ENCODE results near the gene CPSF4. TPM values are rescaled to one million over a fixed set of nuclear protein-coding genes. Genes with fewer than 3 reads are reported as not detected.

The CPSF4 gene
- total RNA-seq, 1 donor from 2014 or later, result 60.9 TPM

DNA sequence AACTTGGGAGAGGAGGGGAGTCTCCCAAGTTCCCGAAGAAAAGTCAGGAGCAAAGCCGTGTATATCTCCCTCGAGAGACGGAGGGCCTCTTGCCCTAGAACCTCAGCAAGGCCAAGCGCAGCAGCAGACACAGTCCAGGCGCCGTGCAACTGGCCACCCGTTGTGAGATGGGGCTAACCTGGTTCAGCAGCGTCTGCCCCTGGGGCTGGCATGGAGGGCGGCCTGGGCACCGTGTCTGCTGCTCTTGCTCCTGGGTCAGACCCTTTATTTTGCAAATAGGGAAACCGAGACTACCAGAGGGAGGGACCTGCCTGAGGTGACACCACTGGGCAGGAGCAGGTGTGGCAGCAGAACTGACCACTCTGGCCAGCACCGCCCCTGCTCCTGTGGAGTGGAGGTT lies 13.8 kb downstream of the CPSF4 start:
- no peaks in the 10 kb centered on the region for H3K4me1 Mint-ChIP-seq
- H3K9me3 Mint-ChIP-seq, result no peaks in the 10 kb centered on the region
- no peak for DNase-seq
- no peak for ATAC-seq (ENCODE audit: low read depth)
- TF ChIP-seq, protein P1, sequence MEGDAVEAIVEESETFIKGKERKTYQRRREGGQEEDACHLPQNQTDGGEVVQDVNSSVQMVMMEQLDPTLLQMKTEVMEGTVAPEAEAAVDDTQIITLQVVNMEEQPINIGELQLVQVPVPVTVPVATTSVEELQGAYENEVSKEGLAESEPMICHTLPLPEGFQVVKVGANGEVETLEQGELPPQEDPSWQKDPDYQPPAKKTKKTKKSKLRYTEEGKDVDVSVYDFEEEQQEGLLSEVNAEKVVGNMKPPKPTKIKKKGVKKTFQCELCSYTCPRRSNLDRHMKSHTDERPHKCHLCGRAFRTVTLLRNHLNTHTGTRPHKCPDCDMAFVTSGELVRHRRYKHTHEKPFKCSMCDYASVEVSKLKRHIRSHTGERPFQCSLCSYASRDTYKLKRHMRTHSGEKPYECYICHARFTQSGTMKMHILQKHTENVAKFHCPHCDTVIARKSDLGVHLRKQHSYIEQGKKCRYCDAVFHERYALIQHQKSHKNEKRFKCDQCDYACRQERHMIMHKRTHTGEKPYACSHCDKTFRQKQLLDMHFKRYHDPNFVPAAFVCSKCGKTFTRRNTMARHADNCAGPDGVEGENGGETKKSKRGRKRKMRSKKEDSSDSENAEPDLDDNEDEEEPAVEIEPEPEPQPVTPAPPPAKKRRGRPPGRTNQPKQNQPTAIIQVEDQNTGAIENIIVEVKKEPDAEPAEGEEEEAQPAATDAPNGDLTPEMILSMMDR (IDR thresholded peaks at IDR 0.05), result no peak
- no peak overlapping the region for H3K4me3 Mint-ChIP-seq
- POLR2A ChIA-PET, result no interaction called here
- no peak overlapping the region for H3K27ac Mint-ChIP-seq
- CTCF ChIA-PET, result no interaction called here
- no peaks in the 10 kb centered on the region for H3K27me3 Mint-ChIP-seq
- H3K36me3 Mint-ChIP-seq (ENCODE audit: low read depth), result peaks cover 90% of the 10 kb centered on the region
- intact Hi-C loops (cut with micrococcal nuclease), result no loop called here

DNA sequence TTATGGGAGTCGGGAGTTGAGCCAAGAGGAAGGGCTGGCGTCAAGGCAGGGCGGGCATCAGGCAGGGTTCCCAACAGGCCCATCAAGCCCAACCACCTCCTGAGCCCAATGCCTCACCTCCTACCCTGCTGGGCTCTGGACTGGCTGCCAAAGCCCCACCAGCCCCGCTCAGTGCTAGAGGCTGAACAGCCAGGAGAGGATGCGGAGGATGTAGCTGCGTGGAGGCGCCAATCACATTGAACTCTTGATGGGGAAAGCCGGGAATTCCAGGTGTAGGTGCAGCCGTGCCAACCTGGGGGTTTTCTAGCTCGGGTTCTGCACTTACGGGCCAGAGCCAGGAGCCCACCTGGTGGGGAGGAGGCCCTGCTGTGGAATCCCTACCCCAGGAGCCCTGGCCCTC lies 14.4 kb downstream of the CPSF4 start:
- Mint-ChIP-seq H3K27ac (no peak overlapping the region), H3K36me3 (ENCODE audit: low read depth) (peaks cover 90% of the 10 kb centered on the region), H3K9me3 (no peaks in the 10 kb centered on the region), H3K27me3 (no peaks in the 10 kb centered on the region), H3K4me1 (no peaks in the 10 kb centered on the region), H3K4me3 (no peak overlapping the region)
- TF ChIP-seq, protein P1 (IDR thresholded peaks at IDR 0.05), result no peak
- DNase-seq (no peak), ATAC-seq (ENCODE audit: low read depth) (no peak)
- CTCF ChIA-PET, result no interaction called here
- POLR2A ChIA-PET, result interaction anchor here (0.6 kb wide), 1 partner anchor 1927 kb away, joined by 6 read pairs; no protein-coding TSS in a partner anchor
- intact Hi-C loops (cut with micrococcal nuclease), result no loop called here

DNA sequence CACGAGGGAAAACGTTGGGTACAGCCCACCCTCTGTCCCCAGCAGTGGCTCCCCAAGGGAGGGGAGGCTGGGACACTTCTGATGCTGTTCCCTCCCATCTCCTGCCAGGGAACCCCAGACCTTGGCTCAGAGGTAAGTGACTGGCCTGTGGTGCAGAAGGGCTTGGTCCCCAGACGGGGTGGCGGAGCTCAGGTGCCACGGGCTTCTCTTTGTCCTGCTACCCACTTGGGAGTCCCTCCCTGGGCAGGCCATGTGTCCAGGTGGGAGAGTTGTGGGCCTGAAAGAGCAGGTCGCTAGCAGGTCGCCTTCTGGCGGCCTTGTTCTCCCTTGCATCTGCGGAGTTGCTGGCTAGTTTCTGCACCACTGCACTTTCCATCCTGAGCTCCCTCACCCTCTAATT lies 17.1 kb downstream of the CPSF4 start:
- no peak for ATAC-seq (ENCODE audit: low read depth)

DNA sequence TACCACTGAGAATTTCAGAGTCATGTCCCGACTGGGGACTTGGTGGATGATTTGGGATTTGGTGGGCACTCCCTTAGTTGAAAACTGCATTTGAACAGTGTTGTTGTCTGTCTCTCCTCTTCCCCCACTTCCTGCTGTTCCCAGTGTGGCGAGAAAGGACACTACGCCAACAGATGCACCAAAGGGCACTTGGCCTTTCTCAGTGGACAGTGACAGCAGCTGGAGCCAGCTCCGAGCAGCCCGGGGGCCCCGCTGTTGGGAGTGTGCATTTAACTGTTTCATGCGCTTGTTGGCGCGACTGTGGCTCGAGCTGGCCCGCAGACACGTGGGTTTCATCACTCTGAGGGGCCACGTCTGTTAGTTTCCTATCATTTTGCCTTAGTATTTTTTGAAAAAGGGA lies 17.5 kb downstream of the CPSF4 start:
- CTCF ChIA-PET, result no interaction called here
- ATAC-seq (ENCODE audit: low read depth), result no peak
- Mint-ChIP-seq H3K4me3 (no peak overlapping the region), H3K36me3 (ENCODE audit: low read depth) (peaks cover 89% of the 10 kb centered on the region), H3K4me1 (peaks cover 11% of the 10 kb centered on the region), H3K9me3 (no peaks in the 10 kb centered on the region), H3K27me3 (no peaks in the 10 kb centered on the region), H3K27ac (no peak overlapping the region)
- POLR2A ChIA-PET, result no interaction called here
- TF ChIP-seq, protein P1 (IDR thresholded peaks at IDR 0.05), result no peak
- DNase-seq, result no peak
- intact Hi-C loops (cut with micrococcal nuclease), result no loop called here

More for the DNA sequence above, 17.1 kb downstream of the CPSF4 start:
- intact Hi-C loops (cut with micrococcal nuclease), result no loop called here
- Mint-ChIP-seq H3K27me3 (no peaks in the 10 kb centered on the region), H3K36me3 (ENCODE audit: low read depth) (peaks cover 94% of the 10 kb centered on the region), H3K4me3 (no peak overlapping the region), H3K9me3 (no peaks in the 10 kb centered on the region), H3K4me1 (peaks cover 10% of the 10 kb centered on the region), H3K27ac (no peak overlapping the region)
- POLR2A ChIA-PET, result interaction anchor here (0.6 kb wide), 1 partner anchor 10 kb away, joined by 4 read pairs; no protein-coding TSS in a partner anchor
- TF ChIP-seq, protein P1 (IDR thresholded peaks at IDR 0.05), result no peak
- DNase-seq, result no peak
- CTCF ChIA-PET, result no interaction called here

DNA sequence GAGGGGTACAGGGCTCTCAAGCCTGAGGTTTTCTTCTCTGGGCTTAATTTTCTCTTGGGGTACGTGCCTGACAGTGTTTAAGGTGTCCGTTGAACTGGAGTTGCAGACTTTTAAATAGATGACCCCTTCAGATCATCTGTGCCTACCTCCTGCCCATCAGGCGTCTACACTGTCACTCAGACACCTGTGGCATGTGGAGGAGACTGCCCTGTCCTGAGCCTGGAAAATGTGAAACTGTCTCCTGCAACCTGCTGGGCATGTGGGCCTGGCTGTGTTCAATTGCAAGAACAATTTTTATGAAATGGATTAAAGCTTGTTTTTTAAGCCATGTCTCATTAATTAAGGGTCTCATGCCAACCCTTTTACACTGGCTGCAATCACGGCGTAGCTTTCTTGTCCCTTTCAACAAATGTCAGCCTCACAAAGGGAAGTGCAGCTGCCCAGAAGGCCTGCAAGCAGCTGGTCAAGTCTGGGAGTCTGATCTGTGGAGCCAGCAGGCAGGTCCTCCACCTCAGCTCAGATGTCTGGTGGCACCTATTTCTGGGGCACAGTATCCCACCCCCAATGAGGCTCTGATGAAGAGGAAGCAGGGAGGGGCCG lies 18.4 kb downstream of the CPSF4 start:
- H3K27me3 Mint-ChIP-seq, result no peaks in the 10 kb centered on the region
- TF ChIP-seq, protein P1 (IDR thresholded peaks at IDR 0.05), result no peak
- H3K4me3 Mint-ChIP-seq, result no peak overlapping the region
- H3K4me1 Mint-ChIP-seq, result peaks cover 11% of the 10 kb centered on the region
- ATAC-seq (ENCODE audit: low read depth) (no peak), DNase-seq (no peak)
- no peak overlapping the region for H3K27ac Mint-ChIP-seq
- POLR2A ChIA-PET, result no interaction called here
- peaks cover 85% of the 10 kb centered on the region for H3K36me3 Mint-ChIP-seq (ENCODE audit: low read depth)
- CTCF ChIA-PET, result interaction anchor here (0.6 kb wide), 1 partner anchor 598 kb away, joined by 4 read pairs; no protein-coding TSS in a partner anchor
- no peaks in the 10 kb centered on the region for H3K9me3 Mint-ChIP-seq
- intact Hi-C loops (cut with micrococcal nuclease), result no loop called here

Data from activated B cell treated with CpG ODN at 0.5 μM for 24 hours (primary cell).